ENCODE data around the gene TACO1. TPM values are rescaled to one million over a fixed set of nuclear protein-coding genes. Genes with fewer than 3 reads are reported as not detected.

The TACO1 gene
- total and polyA plus RNA-seq, 2 donors (not counting 3 experiments of a cell fraction or from before 2014, with no cell fraction given) = 24.7 to 31.7 TPM

DNA sequence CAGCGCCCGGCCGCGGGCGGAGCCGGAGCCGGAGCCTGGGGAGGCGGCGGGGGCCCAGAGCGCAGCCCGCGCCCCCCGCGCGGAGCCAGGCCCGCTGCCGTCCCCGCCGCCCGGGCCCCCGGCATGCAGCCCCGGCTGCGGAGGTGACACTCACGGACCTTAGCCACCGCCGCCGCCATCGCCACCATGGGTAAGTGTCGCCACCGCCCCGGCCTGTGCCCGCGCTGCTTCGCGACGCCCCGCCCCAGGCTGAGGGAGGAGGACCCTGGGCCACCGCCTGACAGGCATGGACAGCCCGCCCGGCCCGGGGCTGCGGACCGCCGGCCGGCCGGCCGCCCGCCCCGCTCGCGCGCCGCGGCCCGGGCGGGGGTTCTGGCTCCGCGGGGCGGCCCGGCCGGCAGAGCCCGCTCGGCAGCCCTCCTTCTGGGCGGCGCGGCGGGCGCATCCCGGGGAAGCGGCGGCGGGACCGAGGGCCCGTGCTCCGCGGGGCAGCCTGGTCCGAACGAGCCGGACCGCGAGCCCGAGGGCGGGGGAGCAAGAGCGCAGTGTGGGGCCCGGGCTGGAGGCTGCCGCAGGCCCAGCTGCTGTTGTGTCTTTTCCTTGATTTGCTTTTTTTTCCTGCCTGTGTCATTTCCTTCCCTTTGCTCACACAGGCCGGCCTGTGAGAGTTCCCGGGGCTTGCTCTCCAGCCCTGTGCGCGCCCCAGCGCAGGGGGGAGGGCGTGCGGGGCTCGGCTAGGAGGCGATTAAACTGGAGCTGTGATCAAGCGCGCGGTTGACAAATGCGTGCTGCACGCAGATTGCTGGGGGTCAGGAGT is 22.1 kb downstream of the TACO1 start:
- TF ChIP-seq FOS (IDR thresholded peaks at IDR 0.05; ENCODE audit: borderline replicate concordance, insufficient read depth, low read length) (peak; percentile 66), POLR2AphosphoS5 (IDR thresholded peaks at IDR 0.05; ENCODE audit: insufficient read depth, low read depth, low read length) (peak; percentile 92), JUN (IDR thresholded peaks at IDR 0.05; ENCODE audit: borderline replicate concordance, insufficient read depth, insufficient read length, low read depth) (peak; percentile 31), CTCF (IDR thresholded peaks at IDR 0.05; ENCODE audit: extremely low read depth in 1 of 2, insufficient read depth in 1 of 2, low read depth in 1 of 2, low read length in 2 of 2) (no peak), POLR2A (IDR thresholded peaks at IDR 0.05; ENCODE audit: low read depth, low read length) (peak; percentile 68), MYC (IDR thresholded peaks at IDR 0.05; ENCODE audit: low read depth, low read length) (no peak), EZH2 (IDR thresholded peaks at IDR 0.05; ENCODE audit: borderline replicate concordance, low read depth, low read length, severe bottlenecking) (no peak), GATA2 (IDR thresholded peaks at IDR 0.05; ENCODE audit: insufficient read depth, insufficient read length, low read depth, low read length) (no peak)
- TF ChIP-seq, protein P1, sequence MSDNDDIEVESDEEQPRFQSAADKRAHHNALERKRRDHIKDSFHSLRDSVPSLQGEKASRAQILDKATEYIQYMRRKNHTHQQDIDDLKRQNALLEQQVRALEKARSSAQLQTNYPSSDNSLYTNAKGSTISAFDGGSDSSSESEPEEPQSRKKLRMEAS (IDR thresholded peaks at IDR 0.05; ENCODE audit: insufficient read depth, insufficient read length) = no peak
- Histone ChIP-seq H3K4me3 (replicated peaks in 1 of 3; ENCODE audit: insufficient read depth in 1 of 3, low read depth in 1 of 3, low read length in 3 of 3) (peak overlapping the region; percentile 78 to 97 (median 80)), H3K9me1 (replicated peaks; ENCODE audit: control insufficient read depth, extremely low read depth, insufficient read depth, low read length) (no peaks in the 10 kb centered on the region), H3K27ac (ENCODE audit: insufficient read depth, low read depth, low read length) (peak overlapping the region; percentile 42), H3K36me3 (ENCODE audit: control insufficient read depth in 2 of 2, extremely low read depth in 1 of 2, insufficient read depth in 2 of 2, low read length in 2 of 2) (no peaks in the 10 kb centered on the region), H3K4me1 (ENCODE audit: control insufficient read depth, extremely low read depth, insufficient read depth, low read length) (peaks cover 29% of the 10 kb centered on the region), H3K9me3 (replicated peaks; ENCODE audit: control insufficient read depth, insufficient read depth, low read length) (no peaks in the 10 kb centered on the region), H4K20me1 (replicated peaks; ENCODE audit: control insufficient read depth, extremely low read depth, insufficient read depth, low read length) (peaks cover 18% of the 10 kb centered on the region), H2AFZ (ENCODE audit: low read depth, low read length) (no peak overlapping the region), H3K79me2 (ENCODE audit: control insufficient read depth, insufficient read depth, low read length) (peaks cover 47% of the 10 kb centered on the region), H3K4me2 (ENCODE audit: insufficient read depth, low read length) (peak overlapping the region; percentile 100), H3K27me3 (ENCODE audit: control insufficient read depth in 2 of 2, insufficient read depth in 2 of 2, low read length in 2 of 2) (no peaks in the 10 kb centered on the region), H3K9ac (replicated peaks; ENCODE audit: extremely low read depth, insufficient read depth, low read length) (peak overlapping the region; percentile 84)
- intact Hi-C loops (cut with micrococcal nuclease) = loop anchor here (1.0 to 5.0 kb wide), 6 partner anchors 12 to 152 kb away; partner anchors contain the start of genes DCAF7, DDX42 and STRADA
- dilution Hi-C loops (cut with MboI; ENCODE audit: extremely low pct_ligation_motif_present, low sequenced_read_pairs) = no loop called here
- DNase-seq (ENCODE audit: low read depth, low spot score) (peak; percentile 92), FAIRE-seq (peak; percentile 78)
- no TSS peak for BruUV-seq (replicated peaks)
- POLR2A ChIA-PET = interaction anchor here (0.7 to 1.2 kb wide), 8 partner anchors 11 to 176 kb away, joined by 3 to 10 read pairs (median 4); partner anchors contain the start of genes CCDC47 and DDX42
- CTCF ChIA-PET = interaction anchor here (0.8 to 5.0 kb wide), 10 partner anchors 7 to 217 kb away, joined by 3 to 32 read pairs (median 4); no protein-coding TSS in a partner anchor
